HepG2 (cell line): ENCODE measurements around the gene KDM1B. TPM values are rescaled to one million over a fixed set of nuclear protein-coding genes. Genes with fewer than 3 reads are reported as not detected.

Experiments used
- AKAP8 ChIP-seq: sonication (generic); formaldehyde crosslinking; IDR thresholded peaks from 2 replicates; pipeline ENCODE4 v1.5.1; 2020; ENCODE audit warnings: mild to moderate bottlenecking, missing genetic modification reagents
- HNF4G ChIP-seq, 2 experiments: sonication (generic) in 1 of 2; formaldehyde crosslinking in 1 of 2; IDR thresholded peaks; 2 replicates each; pipeline versions ENCODE4 v1.4.0 to v1.6.1; 2011 to 2020; ENCODE audit warnings: borderline replicate concordance in 2 of 2, low read depth in 2 of 2, mild to moderate bottlenecking in 2 of 2, low read length in 1 of 2, missing genetic modification reagents in 1 of 2, moderate library complexity in 1 of 2
- MAFG ChIP-seq: sonication (generic); formaldehyde crosslinking; IDR thresholded peaks from 2 replicates; pipeline ENCODE4 v1.5.1; 2020; ENCODE audit warnings: mild to moderate bottlenecking, missing genetic modification reagents
- MED13 ChIP-seq: sonication (generic); formaldehyde crosslinking; IDR thresholded peaks from 2 replicates; pipeline ENCODE4 v1.5.0; 2020; ENCODE audit warnings: missing genetic modification reagents
- MED8 ChIP-seq: sonication (generic); formaldehyde crosslinking; IDR thresholded peaks from 2 replicates; pipeline ENCODE4 v1.8.1; 2023; ENCODE audit warnings: mild to moderate bottlenecking, missing genetic modification reagents; ENCODE audit not compliant: insufficient replicate concordance
- MIXL1 ChIP-seq: IDR thresholded peaks from 2 replicates; pipeline ENCODE4 v1.6.1; 2016
- MTA3 ChIP-seq: sonication (generic); formaldehyde crosslinking; IDR thresholded peaks from 2 replicates; pipeline ENCODE4 v1.4.0; 2020; ENCODE audit warnings: missing genetic modification reagents
- RFX1 ChIP-seq: fragments of 450-650 bp; IDR thresholded peaks from 2 replicates; pipeline ENCODE4 v1.6.1; 2017
- SAFB2 ChIP-seq: sonication (generic); formaldehyde crosslinking; IDR thresholded peaks from 2 replicates; pipeline ENCODE4 v1.5.1; 2020; ENCODE audit warnings: missing genetic modification reagents, low read depth, mild to moderate bottlenecking, borderline replicate concordance
- SIX1 ChIP-seq: sonication (generic); formaldehyde crosslinking; IDR thresholded peaks from 2 replicates; pipeline ENCODE4 v1.4.0; 2020; ENCODE audit warnings: missing genetic modification reagents, borderline replicate concordance
- TBL1XR1 ChIP-seq: fragments of 150-350 bp; IDR thresholded peaks from 2 replicates; pipeline ENCODE4 v1.6.1; 2014; ENCODE audit warnings: borderline replicate concordance, low read length; ENCODE audit not compliant: partially characterized antibody
- TCF7 ChIP-seq: sonication (generic); IDR thresholded peaks from 2 replicates; pipeline ENCODE4 v1.6.1; 2016; ENCODE audit warnings: antibody characterized with exemption, low read depth
- TRIM24 ChIP-seq: sonication (generic); formaldehyde crosslinking; IDR thresholded peaks from 2 replicates; pipeline ENCODE4 v1.8.0; 2022; ENCODE audit warnings: mild to moderate bottlenecking, missing genetic modification reagents
- ZNF567 ChIP-seq: sonication (generic); formaldehyde crosslinking; IDR thresholded peaks from 2 replicates; pipeline ENCODE4 v1.8.1; 2023; ENCODE audit warnings: mild to moderate bottlenecking, missing genetic modification reagents, borderline replicate concordance
- ZNF780A ChIP-seq: sonication (generic); formaldehyde crosslinking; IDR thresholded peaks from 2 replicates; pipeline ENCODE4 v1.8.0; 2022; ENCODE audit warnings: mild to moderate bottlenecking, missing genetic modification reagents, moderate library complexity
- ZNF781 ChIP-seq: sonication (generic); formaldehyde crosslinking; IDR thresholded peaks from 2 replicates; pipeline ENCODE4 v1.5.1; 2020; ENCODE audit warnings: borderline replicate concordance, mild to moderate bottlenecking, missing genetic modification reagents; ENCODE audit errors: not compliant biosample characterization
- ZNF878 ChIP-seq: sonication (generic); formaldehyde crosslinking; IDR thresholded peaks from 2 replicates; pipeline ENCODE4 v1.8.1; 2023; ENCODE audit warnings: mild to moderate bottlenecking, missing genetic modification reagents, moderate library complexity
- polyA plus RNA-seq, 8 experiments: library from polyadenylated mRNA; depleted of rRNA in 3 of 8; stranded (reverse) in 7 of 8; unstranded in 1 of 8; fragments of >200 nt; fragmentation: Illumina TruSeq in 4 of 8; extraction: Trizol in 4 of 8; gene quantifications; 2 replicates each; pipeline versions ENCODE4 v1.2.1 to v1.2.3, GENCODE V29; 2011 to 2016; ENCODE audit warnings: low read depth in 4 of 8, missing spikeins in 1 of 8, mixed read lengths in 1 of 8; ENCODE audit not compliant: insufficient read depth in 1 of 8
- total RNA-seq, 5 experiments: library from RNA; depleted of rRNA; stranded (reverse); fragments of >200 nt; fragmentation: Illumina TruSeq; extraction: Trizol; gene quantifications; 2 replicates each; pipeline ENCODE4 v1.2.3, GENCODE V29; 2016; ENCODE audit warnings: low read depth in 1 of 5
- TF ChIP-seq, protein P1 (sequence below): sonication (generic); formaldehyde crosslinking; IDR thresholded peaks from 2 replicates; pipeline ENCODE4 v1.4.0; 2020; ENCODE audit warnings: missing genetic modification reagents
- TF ChIP-seq, protein P2 (sequence below): sonication (generic); formaldehyde crosslinking; IDR thresholded peaks from 2 replicates; pipeline ENCODE4 v1.4.0; 2020; ENCODE audit warnings: missing genetic modification reagents, borderline replicate concordance

The KDM1B gene
- total and polyA plus RNA-seq, 2 of the 13 experiments (the other 11 are each of a cell fraction or from before 2014, with no cell fraction given): 9.8 to 13.2 TPM

DNA sequence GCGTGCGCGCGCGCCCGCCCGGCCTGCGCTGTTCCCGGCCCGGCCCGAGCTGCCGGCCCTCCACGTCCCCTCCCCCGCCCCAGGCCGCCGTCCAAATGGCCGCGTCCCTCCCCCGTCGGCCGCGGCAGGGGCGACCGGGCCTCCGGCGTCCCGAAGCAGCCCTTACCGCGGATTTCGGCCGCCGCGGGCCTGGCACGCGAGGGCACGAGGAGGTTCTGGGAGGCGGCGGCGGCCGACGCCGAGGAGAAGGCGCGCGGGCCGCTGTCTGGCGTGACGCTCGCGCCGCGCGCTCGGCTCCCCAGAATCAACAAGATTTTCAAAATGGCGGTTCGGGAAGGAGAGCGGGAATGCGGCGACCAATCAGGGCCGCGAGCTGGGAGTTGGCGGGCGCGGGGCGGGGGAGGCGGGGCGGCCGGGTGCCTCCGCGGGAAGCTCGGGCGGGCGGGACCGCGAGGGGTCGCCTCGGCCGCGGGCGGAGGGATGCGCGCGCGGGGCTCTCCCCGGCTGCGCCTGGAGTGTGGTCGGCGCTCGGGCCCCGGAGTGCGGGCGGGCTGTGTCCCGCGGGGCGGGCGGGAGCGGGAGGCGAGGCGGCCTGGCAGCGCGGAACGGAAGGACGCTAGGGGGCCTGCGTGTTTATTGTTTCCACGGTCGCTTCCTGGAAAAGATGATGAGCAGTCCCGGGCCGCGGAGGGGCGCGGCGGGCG, 109.1 kb downstream of the KDM1B start, which contains the start of gene DEK (continued):
- no peak for TF ChIP-seq ZNF781 (CRISPR knock-in tag)
- TF ChIP-seq ZNF780A (CRISPR knock-in tag): no peak
- TF ChIP-seq MIXL1 (CRISPR knock-in tag): peak; percentile 8; the same call in 1 of the 2 replicates
- no peak for TF ChIP-seq TCF7
- no peak for TF ChIP-seq RFX1
- TF ChIP-seq MED13 (CRISPR knock-in tag): no peak
- no peak for TF ChIP-seq TRIM24 (CRISPR knock-in tag)
- TF ChIP-seq, protein P1, sequence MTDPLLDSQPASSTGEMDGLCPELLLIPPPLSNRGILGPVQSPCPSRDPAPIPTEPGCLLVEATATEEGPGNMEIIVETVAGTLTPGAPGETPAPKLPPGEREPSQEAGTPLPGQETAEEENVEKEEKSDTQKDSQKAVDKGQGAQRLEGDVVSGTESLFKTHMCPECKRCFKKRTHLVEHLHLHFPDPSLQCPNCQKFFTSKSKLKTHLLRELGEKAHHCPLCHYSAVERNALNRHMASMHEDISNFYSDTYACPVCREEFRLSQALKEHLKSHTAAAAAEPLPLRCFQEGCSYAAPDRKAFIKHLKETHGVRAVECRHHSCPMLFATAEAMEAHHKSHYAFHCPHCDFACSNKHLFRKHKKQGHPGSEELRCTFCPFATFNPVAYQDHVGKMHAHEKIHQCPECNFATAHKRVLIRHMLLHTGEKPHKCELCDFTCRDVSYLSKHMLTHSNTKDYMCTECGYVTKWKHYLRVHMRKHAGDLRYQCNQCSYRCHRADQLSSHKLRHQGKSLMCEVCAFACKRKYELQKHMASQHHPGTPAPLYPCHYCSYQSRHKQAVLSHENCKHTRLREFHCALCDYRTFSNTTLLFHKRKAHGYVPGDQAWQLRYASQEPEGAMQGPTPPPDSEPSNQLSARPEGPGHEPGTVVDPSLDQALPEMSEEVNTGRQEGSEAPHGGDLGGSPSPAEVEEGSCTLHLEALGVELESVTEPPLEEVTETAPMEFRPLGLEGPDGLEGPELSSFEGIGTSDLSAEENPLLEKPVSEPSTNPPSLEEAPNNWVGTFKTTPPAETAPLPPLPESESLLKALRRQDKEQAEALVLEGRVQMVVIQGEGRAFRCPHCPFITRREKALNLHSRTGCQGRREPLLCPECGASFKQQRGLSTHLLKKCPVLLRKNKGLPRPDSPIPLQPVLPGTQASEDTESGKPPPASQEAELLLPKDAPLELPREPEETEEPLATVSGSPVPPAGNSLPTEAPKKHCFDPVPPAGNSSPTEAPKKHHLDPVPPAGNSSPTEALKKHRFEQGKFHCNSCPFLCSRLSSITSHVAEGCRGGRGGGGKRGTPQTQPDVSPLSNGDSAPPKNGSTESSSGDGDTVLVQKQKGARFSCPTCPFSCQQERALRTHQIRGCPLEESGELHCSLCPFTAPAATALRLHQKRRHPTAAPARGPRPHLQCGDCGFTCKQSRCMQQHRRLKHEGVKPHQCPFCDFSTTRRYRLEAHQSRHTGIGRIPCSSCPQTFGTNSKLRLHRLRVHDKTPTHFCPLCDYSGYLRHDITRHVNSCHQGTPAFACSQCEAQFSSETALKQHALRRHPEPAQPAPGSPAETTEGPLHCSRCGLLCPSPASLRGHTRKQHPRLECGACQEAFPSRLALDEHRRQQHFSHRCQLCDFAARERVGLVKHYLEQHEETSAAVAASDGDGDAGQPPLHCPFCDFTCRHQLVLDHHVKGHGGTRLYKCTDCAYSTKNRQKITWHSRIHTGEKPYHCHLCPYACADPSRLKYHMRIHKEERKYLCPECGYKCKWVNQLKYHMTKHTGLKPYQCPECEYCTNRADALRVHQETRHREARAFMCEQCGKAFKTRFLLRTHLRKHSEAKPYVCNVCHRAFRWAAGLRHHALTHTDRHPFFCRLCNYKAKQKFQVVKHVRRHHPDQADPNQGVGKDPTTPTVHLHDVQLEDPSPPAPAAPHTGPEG: peak; percentile 98
- no peak for TF ChIP-seq ZNF567
- no peak for TF ChIP-seq MED8 (CRISPR knock-in tag)
- TF ChIP-seq, protein P2, sequence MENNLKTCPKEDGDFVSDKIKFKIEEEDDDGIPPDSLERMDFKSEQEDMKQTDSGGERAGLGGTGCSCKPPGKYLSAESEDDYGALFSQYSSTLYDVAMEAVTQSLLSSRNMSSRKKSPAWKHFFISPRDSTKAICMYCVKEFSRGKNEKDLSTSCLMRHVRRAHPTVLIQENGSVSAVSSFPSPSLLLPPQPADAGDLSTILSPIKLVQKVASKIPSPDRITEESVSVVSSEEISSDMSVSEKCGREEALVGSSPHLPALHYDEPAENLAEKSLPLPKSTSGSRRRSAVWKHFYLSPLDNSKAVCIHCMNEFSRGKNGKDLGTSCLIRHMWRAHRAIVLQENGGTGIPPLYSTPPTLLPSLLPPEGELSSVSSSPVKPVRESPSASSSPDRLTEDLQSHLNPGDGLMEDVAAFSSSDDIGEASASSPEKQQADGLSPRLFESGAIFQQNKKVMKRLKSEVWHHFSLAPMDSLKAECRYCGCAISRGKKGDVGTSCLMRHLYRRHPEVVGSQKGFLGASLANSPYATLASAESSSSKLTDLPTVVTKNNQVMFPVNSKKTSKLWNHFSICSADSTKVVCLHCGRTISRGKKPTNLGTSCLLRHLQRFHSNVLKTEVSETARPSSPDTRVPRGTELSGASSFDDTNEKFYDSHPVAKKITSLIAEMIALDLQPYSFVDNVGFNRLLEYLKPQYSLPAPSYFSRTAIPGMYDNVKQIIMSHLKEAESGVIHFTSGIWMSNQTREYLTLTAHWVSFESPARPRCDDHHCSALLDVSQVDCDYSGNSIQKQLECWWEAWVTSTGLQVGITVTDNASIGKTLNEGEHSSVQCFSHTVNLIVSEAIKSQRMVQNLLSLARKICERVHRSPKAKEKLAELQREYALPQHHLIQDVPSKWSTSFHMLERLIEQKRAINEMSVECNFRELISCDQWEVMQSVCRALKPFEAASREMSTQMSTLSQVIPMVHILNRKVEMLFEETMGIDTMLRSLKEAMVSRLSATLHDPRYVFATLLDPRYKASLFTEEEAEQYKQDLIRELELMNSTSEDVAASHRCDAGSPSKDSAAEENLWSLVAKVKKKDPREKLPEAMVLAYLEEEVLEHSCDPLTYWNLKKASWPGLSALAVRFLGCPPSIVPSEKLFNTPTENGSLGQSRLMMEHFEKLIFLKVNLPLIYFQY: 0 out of 2 replicates have a peak, but pooled peaks have one; percentile 30
- TF ChIP-seq SIX1: no peak
- peak; percentile 42; the same call in 1 of the 2 replicates for TF ChIP-seq HNF4G (IDR thresholded peaks at IDR 0.05; ENCODE audit: borderline replicate concordance, low read depth, low read length)
- peak; percentile 58; the same call in 1 of the 2 replicates for TF ChIP-seq HNF4G (CRISPR knock-in tag; IDR thresholded peaks at IDR 0.05; ENCODE audit: borderline replicate concordance, low read depth)
- no peak for TF ChIP-seq MAFG
- TF ChIP-seq TBL1XR1: no peak
- peak; percentile 66; the same call in 1 of the 2 replicates for TF ChIP-seq SAFB2
- 0 out of 2 replicates have a peak, but pooled peaks have one; percentile 66 for TF ChIP-seq AKAP8 (CRISPR knock-in tag)
- no peak for TF ChIP-seq MTA3 (CRISPR knock-in tag)
- 0 out of 2 replicates have a peak, but pooled peaks have one; percentile 67 for TF ChIP-seq ZNF878 (CRISPR knock-in tag)
